Astrocyte of the hippocampus (primary cell): ENCODE data around the gene ALG9.
A peak's percentile ranks its signal among the peaks of the same experiment; 100 is the strongest.

Experiments
- DNase-seq: peaks from one replicate; pipeline ENCODE4 v3.0.0; 2011; ENCODE audit warnings: low read depth, low spot score

The ALG9 gene

DNA sequence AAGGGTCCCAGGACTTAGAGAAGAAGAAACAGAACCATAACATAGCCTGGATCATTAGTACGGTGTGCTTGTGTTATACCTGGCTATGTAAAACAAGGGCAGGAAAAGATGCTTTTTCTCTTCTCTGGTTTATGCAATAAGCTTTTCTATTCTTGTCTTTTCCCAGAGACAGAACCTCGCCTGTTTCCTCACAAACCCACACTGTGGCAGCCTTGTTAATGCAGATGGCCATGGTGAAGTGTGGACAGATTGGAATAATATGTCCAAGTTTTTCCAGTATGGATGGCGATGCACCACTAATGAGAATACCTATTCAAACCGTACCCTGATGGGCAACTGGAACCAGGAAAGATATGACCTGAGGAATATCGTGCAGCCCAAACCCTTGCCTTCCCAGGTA, 10.8 kb upstream of the ALG9 start:
- no peak for DNase-seq

GRCh38 chr11:111879637-111879960, 8.2 kb upstream of the ALG9 start:
- no peak for DNase-seq

GRCh38 chr11:111878849-111879636, 7.7 kb upstream of the ALG9 start, which contains the start of the genes CFAP68 and FDXACB1:
Gene CFAP68 (plus strand): TSS chr11:111879541. CDS start chr11:111879561, 20 bp downstream.
Gene FDXACB1 (minus strand): TSS chr11:111879165. CDS start chr11:111879132, 33 bp downstream.
- peak; percentile 99 for DNase-seq

DNA sequence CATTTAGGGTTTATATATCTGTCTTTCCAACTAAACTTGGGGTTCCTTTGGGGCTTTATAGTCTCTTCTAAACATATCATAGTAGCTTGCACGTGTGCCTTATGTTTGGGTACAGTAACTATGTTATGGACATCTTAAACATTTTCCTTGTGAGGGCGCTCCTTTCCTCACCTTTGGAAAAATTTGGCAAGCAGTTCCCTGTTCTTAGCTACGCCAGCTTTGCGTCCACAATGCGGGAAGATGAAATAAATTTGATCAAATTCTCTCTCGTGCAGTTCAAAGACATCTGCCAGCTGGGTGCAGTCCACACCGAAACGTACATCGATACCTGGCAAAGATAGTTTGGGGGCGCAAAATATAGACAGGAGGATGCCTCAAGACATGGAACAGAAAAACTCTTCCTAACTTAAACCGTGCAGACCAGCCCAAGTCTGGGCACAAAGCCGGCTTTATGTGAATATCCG, 7.0 kb upstream of the ALG9 start:
- DNase-seq, result no peak

- no peak for DNase-seq
These were observed 346 bp upstream of the ALG9 start for GRCh38 chr11:111871693-111872161.

- no peak for DNase-seq
These were observed 877 bp downstream of the ALG9 start for GRCh38 chr11:111870522-111870885.

DNA sequence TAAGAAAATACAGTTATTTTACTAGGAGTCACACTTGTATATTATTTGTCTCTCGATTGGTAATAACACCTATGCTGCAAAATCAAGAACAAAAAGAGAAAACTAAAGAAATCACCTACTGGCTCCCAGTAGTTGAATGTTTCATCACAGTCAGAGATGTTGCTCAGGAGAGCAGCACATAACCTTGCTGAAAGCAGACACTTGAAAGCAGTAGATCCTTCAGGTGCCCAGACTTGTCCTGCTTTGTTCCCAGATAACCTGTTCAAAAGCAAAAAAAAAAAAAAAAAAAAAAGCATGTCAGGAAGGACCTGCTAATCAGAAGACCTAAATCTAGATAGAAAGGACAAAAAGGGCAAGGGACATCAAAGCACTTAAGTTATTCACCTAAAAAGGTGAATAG, 1.3 kb downstream of the ALG9 start:
- no peak for DNase-seq

DNA sequence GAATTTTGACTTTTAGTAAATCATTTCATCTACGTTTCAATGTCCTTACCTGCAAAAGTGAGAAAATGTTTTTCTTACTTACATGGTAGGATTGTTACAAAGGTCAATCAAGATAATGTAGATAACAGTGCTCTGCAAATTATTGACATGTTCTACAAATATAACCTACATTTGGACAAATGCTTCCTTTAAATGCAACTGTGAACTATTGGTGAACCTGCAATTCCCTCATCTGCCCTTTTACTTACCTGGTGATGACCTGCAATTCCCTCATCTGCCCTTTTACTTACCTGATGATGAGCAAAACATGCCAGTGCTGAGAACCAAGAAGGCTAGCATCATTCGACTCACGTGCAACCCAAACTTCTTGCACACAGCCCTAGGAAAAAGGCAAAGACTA, 11.1 kb downstream of the ALG9 start:
- no peak for DNase-seq

- DNase-seq, result no peak
These were observed 15.9 kb downstream of the ALG9 start for GRCh38 chr11:111855506-111855905.

- no peak for DNase-seq
These were observed 19.3 kb downstream of the ALG9 start for GRCh38 chr11:111852103-111852502.

GRCh38 chr11:111851636-111852035, 19.7 kb downstream of the ALG9 start:
- DNase-seq, result peak; percentile 34

- no peak for DNase-seq
These were observed 20.3 kb downstream of the ALG9 start for GRCh38 chr11:111851067-111851466.

- no peak for DNase-seq
These were observed 21.8 kb downstream of the ALG9 start for GRCh38 chr11:111849631-111850030.

- DNase-seq, result peak; percentile 79
These were observed 24.7 kb downstream of the ALG9 start for GRCh38 chr11:111846636-111847035.

GRCh38 chr11:111846063-111846462, 25.3 kb downstream of the ALG9 start:
- peak; percentile 44 for DNase-seq

GRCh38 chr11:111845276-111846028, 25.9 kb downstream of the ALG9 start:
- DNase-seq, result no peak

- DNase-seq, result no peak
These were observed 27.7 kb downstream of the ALG9 start for GRCh38 chr11:111843661-111844060.

- DNase-seq, result peak; percentile 95
These were observed 29.9 kb downstream of the ALG9 start for GRCh38 chr11:111841370-111842053.

DNA sequence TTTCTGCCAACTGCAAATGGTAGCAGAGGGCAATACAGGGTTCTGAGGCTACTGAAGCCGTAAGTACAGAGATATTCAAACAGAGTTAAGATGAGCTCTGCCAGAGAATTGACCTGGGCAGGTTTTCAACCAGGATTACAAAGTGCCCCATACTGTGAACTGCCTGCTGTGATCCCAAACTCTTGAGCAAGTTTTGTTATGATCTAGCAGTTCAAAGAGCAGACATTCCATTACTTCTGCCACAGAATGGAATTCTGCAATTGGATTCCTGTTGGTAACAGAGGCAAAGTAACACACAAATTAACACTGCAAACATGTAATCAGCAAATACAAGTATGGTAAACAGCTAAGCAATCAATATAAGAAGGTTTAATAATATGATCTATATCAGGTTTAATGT, 31.2 kb downstream of the ALG9 start:
- peak; percentile 67 for DNase-seq

GRCh38 chr11:111838054-111838453, 33.3 kb downstream of the ALG9 start:
- no peak for DNase-seq

- no peak for DNase-seq
These were observed 34.0 kb downstream of the ALG9 start for GRCh38 chr11:111837366-111837891.

DNA sequence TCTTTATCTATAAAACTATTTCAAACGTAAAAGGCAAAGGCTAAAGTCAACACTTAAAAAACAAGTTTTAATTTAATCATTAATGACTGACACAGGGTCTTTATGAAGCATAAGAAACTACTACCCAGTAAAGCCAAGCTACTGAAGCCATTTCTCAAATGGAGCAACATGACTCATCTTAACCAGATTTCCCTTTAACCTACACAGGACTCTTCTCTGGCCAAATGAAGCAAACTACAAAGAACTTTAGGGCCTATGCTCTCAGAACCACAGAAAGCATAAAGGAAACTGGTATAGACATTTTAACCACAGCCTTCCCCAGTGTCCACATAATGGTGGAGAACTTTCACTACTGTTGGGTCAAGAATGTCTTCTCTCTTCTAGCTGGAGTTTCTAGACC, 34.7 kb downstream of the ALG9 start:
- peak; percentile 10 for DNase-seq
